ENCODE measurements around the gene GPR12. TPM values are rescaled to one million over a fixed set of nuclear protein-coding genes. Genes with fewer than 3 reads are reported as not detected.
"Not testable (repeated sequence)": the region's sequence is repeated elsewhere in the genome, so short reads cannot be mapped to it uniquely, and the experiment has no call there.

Gene GPR12
- total RNA-seq, 1 donor from 2014 or later = 39.5 TPM

GRCh38 chr13:26749905-26750304 lies 10.7 kb downstream of the GPR12 start:
- DNase-seq (ENCODE audit: low spot score in 2 of 2) (no peak), FAIRE-seq (no peak)

- DNase-seq (ENCODE audit: low spot score in 2 of 2) (no peak), FAIRE-seq (no peak)
Measured at GRCh38 chr13:26749285-26749684, 11.3 kb downstream of the GPR12 start.

GRCh38 chr13:26747706-26748105 lies 12.9 kb downstream of the GPR12 start:
- DNase-seq (ENCODE audit: low spot score in 2 of 2) (no peak), FAIRE-seq (no peak)

- FAIRE-seq = no peak
Measured at GRCh38 chr13:26743971-26744370, 16.6 kb downstream of the GPR12 start.

GRCh38 chr13:26742691-26743358 lies 17.8 kb downstream of the GPR12 start:
- no peak for DNase-seq (ENCODE audit: low spot score in 2 of 2)
- no peak for FAIRE-seq

More at GRCh38 chr13:26743971-26744370, 16.6 kb downstream of the GPR12 start:
- no peak for DNase-seq (ENCODE audit: low spot score in 2 of 2)

- DNase-seq (ENCODE audit: low spot score in 2 of 2) (no peak), FAIRE-seq (no peak)
Measured at GRCh38 chr13:26735677-26736076, 24.9 kb downstream of the GPR12 start.

GRCh38 chr13:26727633-26728032 lies 33.0 kb downstream of the GPR12 start:
- no peak for FAIRE-seq

GRCh38 chr13:26727122-26727521 lies 33.5 kb downstream of the GPR12 start:
- DNase-seq (ENCODE audit: low spot score in 2 of 2) = no peak
- no peak for FAIRE-seq

More at GRCh38 chr13:26727633-26728032, 33.0 kb downstream of the GPR12 start:
- DNase-seq (ENCODE audit: low spot score in 2 of 2) = no peak

GRCh38 chr13:26726684-26727083 lies 33.9 kb downstream of the GPR12 start:
- FAIRE-seq (no peak), DNase-seq (ENCODE audit: low spot score in 2 of 2) (no peak)

- not testable (repeated sequence) for FAIRE-seq; DNase-seq (ENCODE audit: low spot score in 2 of 2)
Measured at GRCh38 chr13:26723620-26724019, 37.0 kb downstream of the GPR12 start.

- no peak for DNase-seq (ENCODE audit: low spot score in 2 of 2)
- no peak for FAIRE-seq
Measured at GRCh38 chr13:26722321-26722720, 38.3 kb downstream of the GPR12 start.

GRCh38 chr13:26721251-26722121 lies 39.1 kb downstream of the GPR12 start:
- FAIRE-seq (no peak), DNase-seq (ENCODE audit: low spot score in 2 of 2) (no peak)

GRCh38 chr13:26719356-26719945 lies 41.1 kb downstream of the GPR12 start:
- FAIRE-seq (no peak), DNase-seq (ENCODE audit: low spot score in 2 of 2) (no peak)

- DNase-seq (ENCODE audit: low spot score in 2 of 2) = no peak
- FAIRE-seq = no peak
Measured at GRCh38 chr13:26718872-26719271, 41.7 kb downstream of the GPR12 start.

GRCh38 chr13:26718146-26718545 lies 42.4 kb downstream of the GPR12 start:
- FAIRE-seq = no peak

GRCh38 chr13:26716984-26717383 lies 43.6 kb downstream of the GPR12 start:
- no peak for FAIRE-seq
- DNase-seq (ENCODE audit: low spot score in 2 of 2) = no peak

More at GRCh38 chr13:26718146-26718545, 42.4 kb downstream of the GPR12 start:
- no peak for DNase-seq (ENCODE audit: low spot score in 2 of 2)

GRCh38 chr13:26713341-26713740 lies 47.2 kb downstream of the GPR12 start:
- FAIRE-seq (no peak), DNase-seq (ENCODE audit: low spot score in 2 of 2) (no peak)

GRCh38 chr13:26711211-26711610 lies 49.4 kb downstream of the GPR12 start:
- DNase-seq (ENCODE audit: low spot score in 2 of 2) (no peak), FAIRE-seq (no peak)

- DNase-seq (ENCODE audit: low spot score in 2 of 2) = no peak
- FAIRE-seq = no peak
Measured at GRCh38 chr13:26710166-26710565, 50.4 kb downstream of the GPR12 start.

- DNase-seq (ENCODE audit: low spot score in 2 of 2) (no peak), FAIRE-seq (no peak)
Measured at GRCh38 chr13:26709461-26709860, 51.1 kb downstream of the GPR12 start.

GRCh38 chr13:26708007-26708297 lies 52.6 kb downstream of the GPR12 start:
- DNase-seq (ENCODE audit: low spot score in 2 of 2) (no peak), FAIRE-seq (no peak)
